ENCODE data around the gene BTBD16. TPM values are rescaled to one million over a fixed set of nuclear protein-coding genes. Genes with fewer than 3 reads are reported as not detected.

Gene BTBD16
- total RNA-seq, 2 donors from 2014 or later: not detected

- Histone ChIP-seq H3K4me1 (no peaks in the 10 kb centered on the region), H3K9me3 (no peaks in the 10 kb centered on the region), H3K4me3 (no peak overlapping the region), H3K36me3 (replicated peaks in 1 of 2; ENCODE audit: insufficient read depth in 1 of 2, low read depth in 2 of 2) (peaks cover 0 to 13% of the 10 kb centered on the region in 2 donors), H3K27me3 (no peaks in the 10 kb centered on the region), H3K27ac (no peak overlapping the region)
- DNase-seq: no peak
- ATAC-seq: no peak
- 95 to 100% methylated on average over 4 of the region's 4 CpGs for WGBS, 2 donors
- intact Hi-C loops (cut with DNase I): no loop called here
- TF ChIP-seq CTCF (IDR thresholded peaks at IDR 0.05) (no peak), POLR2A (IDR thresholded peaks at IDR 0.05) (no peak)
Observed at GRCh38 chr10:122227754-122228153, 43.3 kb upstream of the BTBD16 start.

GRCh38 chr10:122229666-122230065, 41.4 kb upstream of the BTBD16 start:
- Histone ChIP-seq H3K27ac (no peak overlapping the region), H3K27me3 (no peaks in the 10 kb centered on the region), H3K4me1 (no peaks in the 10 kb centered on the region), H3K4me3 (no peak overlapping the region), H3K9me3 (no peaks in the 10 kb centered on the region), H3K36me3 (replicated peaks in 1 of 2; ENCODE audit: insufficient read depth in 1 of 2, low read depth in 2 of 2) (peaks cover 0 to 13% of the 10 kb centered on the region in 2 donors)
- no peak for ATAC-seq
- DNase-seq: no peak
- 74 to 76% methylated on average over 2 of the region's 2 CpGs for WGBS, 2 donors
- intact Hi-C loops (cut with DNase I): no loop called here
- no peak for TF ChIP-seq CTCF (IDR thresholded peaks at IDR 0.05)
- TF ChIP-seq POLR2A (IDR thresholded peaks at IDR 0.05): no peak

GRCh38 chr10:122230222-122230621, 40.9 kb upstream of the BTBD16 start:
- DNase-seq (no peak), ATAC-seq (no peak)
- intact Hi-C loops (cut with DNase I): no loop called here
- Histone ChIP-seq H3K27ac (no peak overlapping the region), H3K9me3 (no peaks in the 10 kb centered on the region), H3K4me3 (no peak overlapping the region), H3K36me3 (replicated peaks in 1 of 2; ENCODE audit: insufficient read depth in 1 of 2, low read depth in 2 of 2) (peaks cover 0 to 11% of the 10 kb centered on the region in 2 donors), H3K4me1 (no peaks in the 10 kb centered on the region), H3K27me3 (no peaks in the 10 kb centered on the region)
- TF ChIP-seq CTCF (IDR thresholded peaks at IDR 0.05) (no peak), POLR2A (IDR thresholded peaks at IDR 0.05) (no peak)
- 90 to 98% methylated on average over 19 of the region's 19 CpGs for WGBS, 2 donors

GRCh38 chr10:122232769-122233168, 38.3 kb upstream of the BTBD16 start:
- H3K27me3 ChIP-seq: no peaks in the 10 kb centered on the region
- intact Hi-C loops (cut with DNase I): no loop called here
- no peak overlapping the region for H3K4me3 ChIP-seq
- TF ChIP-seq CTCF (IDR thresholded peaks at IDR 0.05): no peak
- no peak for TF ChIP-seq POLR2A (IDR thresholded peaks at IDR 0.05)
- peaks cover 0 to 9% of the 10 kb centered on the region in 2 donors for H3K36me3 ChIP-seq (replicated peaks in 1 of 2; ENCODE audit: insufficient read depth in 1 of 2, low read depth in 2 of 2)
- no peak for ATAC-seq
- H3K27ac ChIP-seq: no peak overlapping the region
- no peaks in the 10 kb centered on the region for H3K4me1 ChIP-seq
- H3K9me3 ChIP-seq: no peaks in the 10 kb centered on the region
- WGBS, 2 donors: 67 to 90% methylated on average over 3 of the region's 3 CpGs
- DNase-seq: no peak

GRCh38 chr10:122233857-122234348, 37.2 kb upstream of the BTBD16 start:
- Histone ChIP-seq H3K9me3 (no peaks in the 10 kb centered on the region), H3K27me3 (no peaks in the 10 kb centered on the region), H3K36me3 (replicated peaks in 1 of 2; ENCODE audit: insufficient read depth in 1 of 2, low read depth in 2 of 2) (peaks cover 0 to 4% of the 10 kb centered on the region in 2 donors), H3K4me1 (no peaks in the 10 kb centered on the region), H3K4me3 (no peak overlapping the region), H3K27ac (no peak overlapping the region)
- intact Hi-C loops (cut with DNase I): no loop called here
- TF ChIP-seq POLR2A (IDR thresholded peaks at IDR 0.05): no peak
- TF ChIP-seq CTCF (IDR thresholded peaks at IDR 0.05): no peak
- 83 to 93% methylated on average over 4 to 11 of the region's 11 CpGs for WGBS, 2 donors
- DNase-seq: no peak
- no peak for ATAC-seq

All from body of pancreas (tissue), 4 donors.